Hepatocyte (in vitro differentiated cells): ENCODE results near the gene C6orf15. TPM values are rescaled to one million over a fixed set of nuclear protein-coding genes. Genes with fewer than 3 reads are reported as not detected.
A peak's percentile ranks its signal among the peaks of the same experiment; 100 is the strongest.

Experiments used
- DNase-seq: peaks from one replicate; pipeline ENCODE4 v3.0.0-alpha.2; 2016; ENCODE audit warnings: low spot score
- H2AFZ ChIP-seq: fragments of 200-600 bp; sonication (generic); 2 replicates; pipeline ENCODE4 v1.6.0; 2016; ENCODE audit warnings: antibody characterized with exemption, mild to moderate bottlenecking
- H3K27ac ChIP-seq: fragments of 200-600 bp; sonication (generic); 2 replicates; pipeline ENCODE4 v1.5.1; 2016; ENCODE audit warnings: mild to moderate bottlenecking
- H3K27me3 ChIP-seq: fragments of 200-600 bp; sonication (generic); 2 replicates; pipeline ENCODE4 v1.6.1; 2016
- H3K36me3 ChIP-seq: fragments of 200-600 bp; sonication (generic); replicated peaks from 2 replicates; pipeline ENCODE4 v1.5.1; 2016; ENCODE audit warnings: low read depth; ENCODE audit not compliant: insufficient read depth
- H3K4me1 ChIP-seq: fragments of 200-600 bp; sonication (generic); 2 replicates; pipeline ENCODE4 v1.5.1; 2016; ENCODE audit warnings: mild to moderate bottlenecking, moderate library complexity; ENCODE audit not compliant: insufficient read depth
- H3K4me2 ChIP-seq: fragments of 200-600 bp; sonication (generic); 2 replicates; pipeline ENCODE4 v1.6.0; 2016
- H3K4me3 ChIP-seq: fragments of 200-600 bp; sonication (generic); 2 replicates; pipeline ENCODE4 v1.5.1; 2016; ENCODE audit warnings: mild to moderate bottlenecking
- H3K79me2 ChIP-seq: fragments of 200-600 bp; sonication (generic); 2 replicates; pipeline ENCODE4 v1.6.0; 2017; ENCODE audit warnings: mild to moderate bottlenecking
- H3K9me2 ChIP-seq: fragments of 200-600 bp; sonication (generic); replicated peaks from 2 replicates; pipeline ENCODE4 v1.6.0; 2017; ENCODE audit warnings: mild to moderate bottlenecking; ENCODE audit not compliant: insufficient read depth
- H3K9me3 ChIP-seq: fragments of 200-600 bp; sonication (generic); 2 replicates; pipeline ENCODE4 v1.5.1; 2016; ENCODE audit warnings: low read depth, mild to moderate bottlenecking
- H4K20me1 ChIP-seq: fragments of 200-600 bp; sonication (generic); 2 replicates; pipeline ENCODE4 v1.6.0; 2016; ENCODE audit warnings: mild to moderate bottlenecking; ENCODE audit not compliant: insufficient read depth, poor library complexity, severe bottlenecking
- CTCF ChIP-seq: fragments of 200-600 bp; sonication (generic); IDR thresholded peaks from 2 replicates; pipeline ENCODE4 v1.5.1; 2016; ENCODE audit warnings: antibody characterized with exemption, mild to moderate bottlenecking; ENCODE audit not compliant: poor library complexity
- EZH2 ChIP-seq: fragments of 200-600 bp; sonication (generic); IDR thresholded peaks from 2 replicates; pipeline ENCODE4 v1.6.1; 2016; ENCODE audit warnings: antibody characterized with exemption, mild to moderate bottlenecking, borderline replicate concordance
- EZH2phosphoT487 ChIP-seq: fragments of 200-600 bp; sonication (generic); IDR thresholded peaks from one replicate; pipeline ENCODE4 v1.6.1; 2018; ENCODE audit warnings: antibody characterized with exemption, mild to moderate bottlenecking, low read depth, moderate library complexity; ENCODE audit not compliant: unreplicated experiment, severe bottlenecking
- WGBS: methylation state at CpG from one replicate; pipeline ENCODE4 v1.1.6; 2016; ENCODE audit warnings: low lambda C conversion rate; ENCODE audit errors: missing lambda C conversion rate; 5-methylcytosine and 5-hydroxymethylcytosine counted together
- polyA plus RNA-seq: library from polyadenylated mRNA; unstranded; fragments of >200 nt; fragmentation: Nextera tagmentation; extraction: Ambion mirVana; gene quantifications from 2 replicates; pipeline ENCODE4 v1.2.1, GENCODE V29; 2016
- total RNA-seq: library from RNA; depleted of rRNA; stranded (reverse); fragments of >200 nt; gene quantifications from 2 replicates; pipeline ENCODE4 v1.2.3, GENCODE V29; 2014

C6orf15 gene
- total and polyA plus RNA-seq, 2 experiments from 2014 or later = not detected

GRCh38 chr6:31096215-31096614 is 16.2 kb downstream of the C6orf15 start:
- Histone ChIP-seq H2AFZ (no peak overlapping the region), H4K20me1 (no peaks in the 10 kb centered on the region), H3K4me1 (peaks cover 3% of the 10 kb centered on the region), H3K4me2 (no peak overlapping the region), H3K9me3 (no peaks in the 10 kb centered on the region), H3K27me3 (no peaks in the 10 kb centered on the region), H3K4me3 (no peak overlapping the region), H3K79me2 (no peaks in the 10 kb centered on the region), H3K36me3 (no peaks in the 10 kb centered on the region), H3K27ac (no peak overlapping the region), H3K9me2 (no peaks in the 10 kb centered on the region)
- TF ChIP-seq EZH2 (no peak), CTCF (no peak), EZH2phosphoT487 (no peak)
- 85% methylated on average over 3 of the region's 3 CpGs for WGBS
- no peak for DNase-seq

- Histone ChIP-seq H3K27me3 (no peaks in the 10 kb centered on the region), H2AFZ (no peak overlapping the region), H3K4me2 (no peak overlapping the region), H3K79me2 (no peaks in the 10 kb centered on the region), H3K4me3 (no peak overlapping the region), H3K4me1 (peaks cover 3% of the 10 kb centered on the region), H3K9me2 (no peaks in the 10 kb centered on the region), H3K36me3 (no peaks in the 10 kb centered on the region), H4K20me1 (no peaks in the 10 kb centered on the region), H3K9me3 (no peaks in the 10 kb centered on the region), H3K27ac (no peak overlapping the region)
- TF ChIP-seq CTCF (no peak), EZH2phosphoT487 (no peak), EZH2 (no peak)
- WGBS = 57% methylated on average over 3 of the region's 3 CpGs
- DNase-seq = no peak
Measured at GRCh38 chr6:31094389-31094881, 17.9 kb downstream of the C6orf15 start.

- no peak overlapping the region for H2AFZ ChIP-seq
- no peak for DNase-seq
- no peak overlapping the region for H3K4me2 ChIP-seq
- H4K20me1 ChIP-seq = no peaks in the 10 kb centered on the region
- H3K9me3 ChIP-seq = no peaks in the 10 kb centered on the region
- WGBS = 73% methylated on average over 12 of the region's 12 CpGs
- no peaks in the 10 kb centered on the region for H3K36me3 ChIP-seq
- TF ChIP-seq CTCF = no peak
- no peaks in the 10 kb centered on the region for H3K79me2 ChIP-seq
- H3K27me3 ChIP-seq = no peaks in the 10 kb centered on the region
- peak overlapping the region; percentile 18 for H3K27ac ChIP-seq
- peaks cover 3% of the 10 kb centered on the region for H3K4me1 ChIP-seq
- no peaks in the 10 kb centered on the region for H3K9me2 ChIP-seq
- H3K4me3 ChIP-seq = no peak overlapping the region
Measured at GRCh38 chr6:31092769-31093505, 19.4 kb downstream of the C6orf15 start.
